HCT116 (cell line): ENCODE results near the gene SCT.

ENCODE experiments used
- ATF3 ChIP-seq: IDR thresholded peaks from 2 replicates; pipeline ENCODE4 v1.6.1; 2012
- CBX3 ChIP-seq: IDR thresholded peaks from 2 replicates; pipeline ENCODE4 v1.6.1; 2012; ENCODE audit warnings: low read depth
- CTCF ChIP-seq, 3 experiments: fragments of 200-600 bp in 1 of 3; sonication (generic) in 1 of 3; IDR thresholded peaks in 2 of 3; conservative IDR thresholded peaks in 1 of 3; 2 replicates each; pipeline ENCODE4 v1.5.1; 2012 to 2017; ENCODE audit warnings: low read depth in 2 of 3, low read length in 2 of 3, antibody characterized with exemption in 1 of 3, borderline replicate concordance in 1 of 3, control low read depth in 1 of 3, mild to moderate bottlenecking in 1 of 3, mixed read lengths in 1 of 3, mixed run types in 1 of 3, moderate library complexity in 1 of 3; ENCODE audit not compliant: insufficient read depth in 1 of 3
- EGR1 ChIP-seq: IDR thresholded peaks from 2 replicates; pipeline ENCODE4 v1.6.1; 2012; ENCODE audit warnings: low read depth
- EZH2 ChIP-seq: fragments of 200-600 bp; sonication (generic); IDR thresholded peaks from 2 replicates; pipeline ENCODE4 v1.6.1; 2017; ENCODE audit warnings: antibody characterized with exemption, mixed run types
- EZH2phosphoT487 ChIP-seq: fragments of 200-600 bp; IDR thresholded peaks from 2 replicates; pipeline ENCODE4 v1.6.1; 2018; ENCODE audit warnings: antibody characterized with exemption, borderline replicate concordance
- FOSL1 ChIP-seq: IDR thresholded peaks from 2 replicates; pipeline ENCODE4 v1.6.1; 2012; ENCODE audit warnings: low read depth
- JUND ChIP-seq: IDR thresholded peaks from 2 replicates; pipeline ENCODE4 v1.6.1; 2012
- MAX ChIP-seq: IDR thresholded peaks from 2 replicates; pipeline ENCODE4 v1.6.1; 2012
- POLR2A ChIP-seq: IDR thresholded peaks from 2 replicates; pipeline ENCODE4 v1.7.0; 2011; ENCODE audit warnings: borderline replicate concordance; ENCODE audit not compliant: insufficient read depth, insufficient read length; ENCODE audit errors: extremely low read depth
- POLR2AphosphoS5 ChIP-seq: IDR thresholded peaks from 2 replicates; pipeline ENCODE4 v1.6.1; 2011; ENCODE audit warnings: mild to moderate bottlenecking, low read depth, low read length, moderate library complexity
- REST ChIP-seq: IDR thresholded peaks from 2 replicates; pipeline ENCODE4 v1.6.1; 2012; ENCODE audit warnings: low read depth
- SRF ChIP-seq: IDR thresholded peaks from 2 replicates; pipeline ENCODE4 v1.6.1; 2012; ENCODE audit warnings: low read depth
- TCF7L2 ChIP-seq: IDR thresholded peaks from 2 replicates; pipeline ENCODE4 v1.7.0; 2011; ENCODE audit warnings: borderline replicate concordance, inconsistent platforms; ENCODE audit not compliant: insufficient read depth, insufficient read length; ENCODE audit errors: extremely low read depth

GRCh38 chr11:595400-595799, 31.6 kb downstream of the SCT start:
- TF ChIP-seq EZH2phosphoT487 (no peak), POLR2AphosphoS5 (no peak), CTCF (IDR thresholded peaks at IDR 0.05 in 2 of 3, conservative IDR thresholded peaks at IDR 0.05 in 1 of 3; ENCODE audit: borderline replicate concordance in 1 of 3, insufficient read depth in 1 of 3, low read depth in 2 of 3, low read length in 2 of 3) (no peak), CBX3 (no peak), POLR2A (no peak), REST (no peak), SRF (no peak), MAX (no peak), TCF7L2 (no peak), EZH2 (no peak), EGR1 (no peak), ATF3 (no peak), JUND (no peak), FOSL1 (no peak)
